ENCODE data around the gene HAPLN3. TPM values are rescaled to one million over a fixed set of nuclear protein-coding genes. Genes with fewer than 3 reads are reported as not detected.

The HAPLN3 gene
- total RNA-seq, 1 donor from 2014 or later = 189 TPM

- H3K27me3 ChIP-seq = no peaks in the 10 kb centered on the region
- intact Hi-C loops (cut with DNase I) = no loop called here
Measured at GRCh38 chr15:88839961-88840360, 55.4 kb downstream of the HAPLN3 start.

GRCh38 chr15:88839146-88839545, 56.2 kb downstream of the HAPLN3 start:
- H3K27me3 ChIP-seq = no peaks in the 10 kb centered on the region
- TF ChIP-seq CTCF (IDR thresholded peaks at IDR 0.05) = no peak
- no peak overlapping the region for H3K4me3 ChIP-seq
- peaks cover 0 to 2% of the 10 kb centered on the region in 2 donors for H3K4me1 ChIP-seq
- H3K27ac ChIP-seq = no peak overlapping the region
- DNase-seq (ENCODE audit: low spot score in 2 of 2) = no peak
- no peaks in the 10 kb centered on the region for H3K9me3 ChIP-seq
- intact Hi-C loops (cut with DNase I) = no loop called here
- peaks cover 2 to 28% of the 10 kb centered on the region in 2 donors for H3K36me3 ChIP-seq

More at GRCh38 chr15:88839961-88840360, 55.4 kb downstream of the HAPLN3 start:
- no peak for DNase-seq (ENCODE audit: low spot score in 2 of 2)
- Histone ChIP-seq H3K4me3 (no peak overlapping the region), H3K36me3 (peaks cover 2 to 28% of the 10 kb centered on the region in 2 donors), H3K9me3 (no peaks in the 10 kb centered on the region), H3K4me1 (no peaks in the 10 kb centered on the region), H3K27ac (no peak overlapping the region)
- no peak for TF ChIP-seq CTCF (IDR thresholded peaks at IDR 0.05)

DNA sequence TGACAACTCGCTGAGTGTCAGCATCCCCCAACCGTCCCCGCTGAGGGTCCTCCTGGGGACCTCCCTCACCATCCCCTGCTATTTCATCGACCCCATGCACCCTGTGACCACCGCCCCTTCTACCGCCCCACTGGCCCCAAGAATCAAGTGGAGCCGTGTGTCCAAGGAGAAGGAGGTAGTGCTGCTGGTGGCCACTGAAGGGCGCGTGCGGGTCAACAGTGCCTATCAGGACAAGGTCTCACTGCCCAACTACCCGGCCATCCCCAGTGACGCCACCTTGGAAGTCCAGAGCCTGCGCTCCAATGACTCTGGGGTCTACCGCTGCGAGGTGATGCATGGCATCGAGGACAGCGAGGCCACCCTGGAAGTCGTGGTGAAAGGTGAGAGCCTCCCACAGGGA, 56.7 kb downstream of the HAPLN3 start:
- peaks cover 2 to 28% of the 10 kb centered on the region in 2 donors for H3K36me3 ChIP-seq
- intact Hi-C loops (cut with DNase I) = no loop called here
- no peak overlapping the region for H3K27ac ChIP-seq
- H3K4me1 ChIP-seq = peaks cover 0 to 7% of the 10 kb centered on the region in 2 donors
- no peak overlapping the region for H3K4me3 ChIP-seq
- TF ChIP-seq CTCF (IDR thresholded peaks at IDR 0.05) = no peak
- no peaks in the 10 kb centered on the region for H3K9me3 ChIP-seq
- H3K27me3 ChIP-seq = no peaks in the 10 kb centered on the region
- no peak for DNase-seq (ENCODE audit: low spot score in 2 of 2)

DNA sequence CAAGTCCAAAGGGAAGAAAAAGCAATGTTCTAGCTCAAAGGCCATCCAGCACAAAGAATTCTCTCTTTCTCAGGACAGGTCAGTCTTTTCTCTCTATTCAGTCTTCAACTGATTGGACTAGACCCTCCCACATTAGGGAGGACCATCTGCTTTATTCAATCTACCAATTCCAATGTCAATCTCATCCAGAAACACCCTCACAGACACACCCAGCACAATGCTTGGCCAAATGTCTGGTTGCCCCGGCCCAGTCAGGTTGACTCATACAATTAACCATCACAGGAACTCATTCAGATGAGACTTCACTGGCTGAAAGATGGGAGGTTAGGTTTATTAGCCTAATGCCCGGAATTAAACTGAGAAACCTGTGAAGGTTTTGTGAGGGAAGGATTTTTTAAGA, 59.7 kb downstream of the HAPLN3 start:
- no peak for DNase-seq (ENCODE audit: low spot score in 2 of 2)
- intact Hi-C loops (cut with DNase I) = no loop called here

GRCh38 chr15:88835119-88835518, 60.2 kb downstream of the HAPLN3 start:
- no peak for DNase-seq (ENCODE audit: low spot score in 2 of 2)
- H3K4me3 ChIP-seq = no peak overlapping the region
- intact Hi-C loops (cut with DNase I) = no loop called here
- H3K9me3 ChIP-seq = no peaks in the 10 kb centered on the region
- no peak for TF ChIP-seq CTCF (IDR thresholded peaks at IDR 0.05)
- H3K36me3 ChIP-seq = peaks cover 0 to 11% of the 10 kb centered on the region in 2 donors
- no peaks in the 10 kb centered on the region for H3K27me3 ChIP-seq
- H3K4me1 ChIP-seq = peaks cover 0 to 16% of the 10 kb centered on the region in 2 donors
- no peak overlapping the region for H3K27ac ChIP-seq

More for the DNA sequence above, 59.7 kb downstream of the HAPLN3 start:
- Histone ChIP-seq H3K36me3 (peaks cover 0 to 12% of the 10 kb centered on the region in 2 donors), H3K9me3 (no peaks in the 10 kb centered on the region), H3K4me1 (peaks cover 0 to 16% of the 10 kb centered on the region in 2 donors), H3K27me3 (no peaks in the 10 kb centered on the region), H3K27ac (no peak overlapping the region), H3K4me3 (no peak overlapping the region)
- no peak for TF ChIP-seq CTCF (IDR thresholded peaks at IDR 0.05)
